EH (cell line): ENCODE results near the gene PFN1.
"Not testable (repeated sequence)": the region's sequence is repeated elsewhere in the genome, so short reads cannot be mapped to it uniquely, and the experiment has no call there.

ENCODE experiments used
- DNase-seq: peaks from one replicate; pipeline ENCODE4 v3.0.0-alpha.2; 2015; ENCODE audit warnings: low read depth

The PFN1 gene

DNA sequence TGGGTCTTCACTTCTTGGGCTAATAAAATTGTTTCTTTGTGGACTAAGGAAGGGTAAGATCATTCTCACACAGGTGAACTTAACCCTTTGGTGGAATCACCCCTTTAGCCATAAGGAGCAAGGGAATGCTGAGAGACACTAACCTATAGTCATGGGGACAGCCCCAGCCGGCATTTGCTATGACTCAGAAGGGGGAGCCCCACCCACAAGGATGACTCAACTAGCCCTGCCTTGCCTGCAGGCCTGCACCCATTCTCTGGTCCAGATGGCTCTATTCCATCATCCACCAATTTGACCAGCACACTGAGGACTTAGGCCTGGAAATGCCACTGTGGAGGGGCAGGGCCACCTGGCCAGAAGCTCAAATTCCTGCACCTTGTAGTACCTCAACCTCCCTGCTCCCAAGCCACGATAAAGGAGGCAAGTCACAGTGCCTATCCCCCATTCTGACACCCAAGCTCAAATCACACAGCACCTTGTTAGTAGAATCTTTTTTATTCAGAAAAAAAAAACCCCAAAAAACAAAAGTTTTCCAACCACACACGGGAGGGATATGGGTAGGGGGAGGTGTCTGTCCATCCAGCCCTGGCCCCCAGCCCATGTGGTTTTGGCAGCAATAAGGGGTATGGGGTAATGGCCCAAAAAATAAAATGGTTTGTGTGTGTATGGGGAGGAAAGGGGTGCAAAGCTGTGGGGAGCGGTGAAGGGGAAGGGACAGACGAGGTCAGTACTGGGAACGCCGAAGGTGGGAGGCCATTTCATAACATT is 3.0 kb downstream of the PFN1 start:
- peak; percentile 95 for DNase-seq

DNA sequence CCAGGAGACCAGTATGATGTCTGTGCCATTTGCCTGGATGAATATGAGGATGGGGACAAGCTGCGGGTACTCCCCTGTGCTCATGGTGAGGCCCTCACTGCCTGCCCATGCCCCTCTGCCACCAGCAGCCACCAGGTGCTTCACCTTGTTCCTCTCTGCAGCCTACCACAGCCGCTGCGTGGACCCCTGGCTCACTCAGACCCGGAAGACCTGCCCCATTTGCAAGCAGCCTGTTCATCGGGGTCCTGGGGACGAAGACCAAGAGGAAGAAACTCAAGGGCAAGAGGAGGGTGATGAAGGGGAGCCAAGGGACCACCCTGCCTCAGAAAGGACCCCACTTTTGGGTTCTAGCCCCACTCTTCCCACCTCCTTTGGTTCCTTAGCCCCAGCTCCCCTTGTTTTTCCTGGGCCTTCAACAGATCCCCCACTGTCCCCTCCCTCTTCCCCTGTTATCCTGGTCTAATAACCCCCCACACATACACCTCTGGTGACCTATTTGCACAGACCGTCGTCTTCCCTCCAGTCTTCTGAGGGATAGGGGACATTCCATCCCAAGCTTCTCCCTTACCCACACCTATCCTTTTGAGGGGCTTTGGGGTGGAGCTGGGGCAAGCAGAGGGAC is 3.7 kb downstream of the PFN1 start:
- no peak for DNase-seq

DNA sequence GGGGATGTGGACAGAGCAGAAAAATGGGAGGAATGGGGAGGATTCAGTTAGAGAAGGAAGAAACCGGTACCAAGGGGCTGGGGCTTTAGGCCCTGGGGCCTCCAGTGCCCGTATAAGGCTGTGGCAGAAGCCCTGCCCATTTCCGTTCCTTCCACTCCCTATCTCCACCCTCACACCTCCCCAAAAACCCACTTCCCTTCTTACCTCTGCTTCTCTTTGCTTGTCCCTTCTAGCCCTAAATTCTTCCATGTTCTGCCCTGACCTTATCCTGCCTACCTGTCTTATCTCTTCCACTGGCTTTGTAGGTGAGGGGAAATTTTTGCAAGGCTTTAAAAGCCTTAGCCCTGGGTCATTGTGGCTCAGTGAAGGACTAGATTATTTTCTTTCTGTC is 4.2 kb downstream of the PFN1 start:
- no peak for DNase-seq

DNA sequence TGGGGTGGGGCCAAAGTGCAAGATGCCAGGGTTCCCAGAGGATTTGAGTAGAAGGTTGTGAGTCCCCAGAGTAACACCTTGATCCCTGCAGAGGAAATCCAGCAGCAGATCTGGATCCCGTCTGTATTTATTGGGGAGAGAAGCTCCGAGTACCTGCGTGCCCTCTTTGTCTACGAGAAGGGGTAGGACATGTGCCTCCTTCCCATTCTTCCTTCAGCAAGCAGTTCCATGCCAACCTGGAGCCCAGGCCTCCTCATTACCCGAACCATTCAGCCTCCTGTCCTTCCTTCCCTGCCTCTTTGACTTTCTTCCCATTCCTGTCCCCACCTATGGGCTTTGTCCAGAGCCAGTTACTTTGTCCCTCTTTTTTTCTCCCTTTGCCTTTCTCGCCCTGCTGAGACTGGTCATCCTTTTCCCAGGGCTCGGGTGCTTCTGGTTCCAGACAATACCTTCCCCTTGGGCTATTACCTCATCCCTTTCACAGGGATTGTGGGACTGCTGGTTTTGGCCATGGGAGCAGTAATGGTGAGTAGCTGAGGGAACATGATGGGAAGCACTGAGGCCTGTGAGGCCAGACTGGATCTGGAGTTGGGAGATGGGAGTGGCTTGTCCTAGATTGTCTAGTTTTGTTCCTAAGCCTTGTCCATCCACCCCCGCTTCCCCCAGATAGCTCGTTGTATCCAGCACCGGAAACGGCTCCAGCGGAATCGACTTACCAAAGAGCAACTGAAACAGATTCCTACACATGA is 5.4 kb downstream of the PFN1 start:
- DNase-seq = no peak

DNA sequence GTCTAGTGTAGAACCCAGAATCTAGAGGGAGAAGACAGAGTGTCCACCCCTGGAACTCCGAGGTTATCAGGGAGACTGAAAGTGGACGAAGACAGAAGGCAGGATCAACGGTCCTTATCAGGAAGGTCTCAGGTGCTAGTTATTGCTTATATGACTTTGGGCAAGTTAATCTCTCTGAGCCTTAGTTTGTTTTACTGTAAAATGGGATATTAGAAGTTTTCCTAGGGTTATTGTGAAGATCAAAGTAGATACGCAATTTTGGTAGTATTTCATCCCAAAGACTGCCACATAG is 7.1 kb downstream of the PFN1 start:
- no peak for DNase-seq

DNA sequence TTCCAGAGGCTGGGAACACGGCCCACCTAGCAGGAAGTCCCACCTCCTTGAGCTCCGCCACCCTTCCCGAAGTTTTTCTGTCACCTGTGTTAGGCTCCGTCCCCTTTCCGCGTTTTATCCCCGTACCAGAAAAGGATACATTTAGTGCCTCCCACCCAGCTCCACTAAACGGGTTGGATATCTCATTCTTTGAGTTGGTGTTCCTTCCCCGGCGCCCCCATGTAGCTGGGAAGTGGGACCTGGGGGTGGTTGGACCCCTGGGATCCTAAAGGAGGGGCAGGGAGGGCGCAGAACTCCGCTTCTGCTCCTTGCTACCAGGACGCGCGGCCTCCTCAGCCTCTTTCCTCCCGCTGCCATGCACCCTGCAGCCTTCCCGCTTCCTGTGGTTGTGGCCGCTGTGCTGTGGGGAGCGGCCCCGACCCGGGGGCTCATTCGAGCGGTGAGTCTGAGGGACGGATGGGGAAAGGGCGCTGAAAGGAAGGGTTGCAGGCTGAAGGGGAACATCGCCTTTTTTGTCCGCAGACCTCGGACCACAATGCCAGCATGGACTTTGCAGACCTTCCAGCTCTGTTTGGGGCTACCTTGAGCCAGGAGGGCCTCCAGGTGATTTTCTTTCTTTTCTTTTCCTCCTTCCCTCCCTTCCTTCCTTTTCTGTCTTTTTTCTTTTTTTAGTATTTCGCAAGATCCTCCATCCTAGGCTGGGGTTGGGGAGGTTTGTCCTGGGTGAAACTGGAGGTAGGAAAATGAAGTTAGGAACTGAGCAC is 7.6 kb downstream of the PFN1 start:
- DNase-seq = no peak

DNA sequence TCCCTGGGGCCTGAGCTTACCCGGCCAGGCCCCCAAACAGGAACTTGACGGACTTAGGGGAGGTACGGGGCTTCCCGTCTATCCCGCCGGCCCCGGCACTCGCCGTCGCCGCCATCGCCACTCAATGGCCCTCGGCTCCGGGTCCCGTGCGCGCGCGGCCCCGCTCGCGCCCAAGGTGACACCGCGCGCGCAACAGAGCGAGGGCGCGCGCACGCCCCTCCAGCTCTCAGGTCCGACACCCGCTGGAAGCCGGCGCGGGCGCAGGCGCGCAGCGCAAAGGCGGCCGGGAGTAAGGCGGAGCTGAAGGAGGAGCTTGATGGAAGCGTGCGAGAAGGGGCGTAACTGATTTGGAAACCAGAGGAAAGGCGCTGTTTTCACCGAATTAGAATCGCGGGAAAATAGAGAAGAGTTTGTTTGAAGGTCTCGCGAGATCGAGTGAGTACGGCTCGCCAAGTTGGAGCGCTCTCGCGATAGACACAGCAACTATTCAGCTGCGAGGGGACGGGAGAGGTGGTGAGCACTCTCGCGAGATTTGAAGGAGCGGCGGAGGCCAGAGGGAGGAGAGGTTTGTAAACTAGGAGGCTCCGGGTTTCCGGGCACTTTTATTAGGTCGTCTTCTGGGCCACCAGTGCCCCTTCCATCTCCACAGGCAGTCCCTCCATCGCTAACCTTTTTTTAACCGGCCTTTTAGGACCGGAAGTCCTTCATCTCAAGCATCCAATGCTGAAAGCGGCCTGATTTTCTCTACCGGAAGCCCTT is 8.4 kb downstream of the PFN1 start, which contains the start of the genes RNF167 and SLC25A11:
Gene RNF167, plus strand, starts transcription at position 473 of the 759 bp plus-strand sequence. CDS start 642 bp downstream, outside the sequence.
Gene SLC25A11, minus strand, starts transcription at position 251 of the 759 bp plus-strand sequence. Its CDS starts 136 bp downstream, at position 115.
- peak; percentile 100 for DNase-seq

DNA sequence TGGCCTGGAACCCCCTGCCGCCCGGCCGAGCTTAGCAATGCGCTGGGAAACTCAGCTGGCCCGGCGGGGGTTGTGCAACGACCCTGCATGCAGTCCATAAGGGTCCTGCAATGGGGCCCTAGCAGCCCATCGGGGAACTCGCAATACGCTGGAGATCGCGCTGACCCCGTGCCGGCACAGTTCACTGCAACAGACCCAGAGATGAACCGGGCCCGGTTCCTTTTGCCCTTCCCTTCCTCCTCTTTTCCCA is 8.9 kb downstream of the PFN1 start:
- no peak for DNase-seq

DNA sequence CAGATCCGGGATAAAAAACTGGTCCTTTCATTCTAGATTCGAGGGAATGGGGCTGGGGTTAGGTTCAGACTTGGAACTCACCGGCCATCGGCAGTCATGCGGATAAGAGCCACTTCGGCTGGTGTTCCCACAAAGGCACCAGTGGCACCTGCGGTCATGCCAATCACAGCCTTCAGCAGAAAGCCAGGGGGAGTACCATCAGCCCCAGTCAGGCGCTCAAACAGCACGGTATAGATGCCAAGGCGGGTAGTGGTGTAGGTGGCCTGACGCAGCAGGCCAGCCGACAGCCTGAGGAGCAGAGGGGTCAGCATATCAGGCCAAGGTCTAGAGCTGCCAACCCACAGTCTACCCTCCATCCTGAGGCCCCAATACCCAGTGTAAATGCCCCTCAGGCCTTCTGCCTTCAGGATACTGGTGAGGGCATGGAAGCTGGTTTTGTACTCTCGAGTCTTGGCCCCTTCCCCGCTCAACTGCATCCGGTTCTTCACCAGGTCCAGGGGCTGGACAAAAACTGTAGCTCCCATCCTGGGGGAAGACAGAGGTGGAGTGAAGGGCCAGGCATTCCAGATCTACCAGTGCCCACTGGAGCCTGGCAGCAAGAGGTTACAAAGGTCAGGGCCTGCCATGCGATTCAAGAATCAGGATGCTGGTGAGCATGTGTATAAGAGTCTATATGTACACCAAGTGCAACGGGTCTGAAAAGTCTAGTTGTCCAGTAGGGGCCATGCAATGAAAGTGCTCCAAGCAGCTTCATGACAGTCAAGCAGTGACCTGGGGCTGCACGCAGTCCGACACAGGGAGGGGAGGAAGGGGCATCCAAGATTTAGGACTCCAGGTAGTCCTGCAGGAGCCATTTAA is 9.4 kb downstream of the PFN1 start:
- DNase-seq = peak; percentile 25

DNA sequence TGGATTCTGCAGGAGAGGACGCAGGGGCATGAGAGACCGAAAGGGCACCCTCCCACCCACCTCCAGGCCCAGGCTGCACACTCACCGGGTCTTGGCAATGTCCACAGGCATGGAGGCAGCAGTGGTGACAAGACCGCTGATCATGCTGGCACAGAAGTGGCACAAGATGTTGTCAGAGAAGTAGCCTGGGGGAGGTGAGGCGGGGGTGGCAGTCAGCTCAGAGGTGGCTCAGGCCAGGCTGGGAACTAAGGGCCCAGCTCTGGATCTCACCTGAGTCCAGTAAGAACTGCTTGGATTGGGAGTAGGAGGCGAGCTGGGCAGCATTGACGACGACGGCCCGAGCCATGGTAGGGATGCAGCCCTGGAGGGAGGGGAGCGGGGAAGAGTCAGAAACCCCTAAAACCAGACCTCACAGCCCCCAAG is 10.2 kb downstream of the PFN1 start:
- DNase-seq = no peak

DNA sequence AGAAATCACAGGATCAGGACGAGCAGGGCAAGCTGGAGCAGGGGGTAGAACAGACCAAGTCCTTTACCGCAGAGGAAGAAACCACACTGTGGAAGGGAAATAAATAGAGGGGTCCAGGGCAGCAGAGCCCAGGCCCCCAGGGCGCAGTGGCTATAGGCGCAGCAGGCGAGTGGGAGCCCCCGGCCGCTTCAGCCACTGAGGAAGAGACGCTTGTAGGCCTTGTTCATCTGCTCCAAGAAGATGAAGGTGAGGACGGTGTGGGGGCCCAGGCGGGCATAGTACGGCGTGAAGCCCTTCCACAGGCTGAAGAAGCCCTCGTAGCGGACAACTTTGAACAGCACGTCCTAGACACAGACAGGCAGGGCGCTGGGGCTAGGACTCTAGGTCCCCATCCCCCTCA is 10.8 kb downstream of the PFN1 start:
- no peak for DNase-seq

DNA sequence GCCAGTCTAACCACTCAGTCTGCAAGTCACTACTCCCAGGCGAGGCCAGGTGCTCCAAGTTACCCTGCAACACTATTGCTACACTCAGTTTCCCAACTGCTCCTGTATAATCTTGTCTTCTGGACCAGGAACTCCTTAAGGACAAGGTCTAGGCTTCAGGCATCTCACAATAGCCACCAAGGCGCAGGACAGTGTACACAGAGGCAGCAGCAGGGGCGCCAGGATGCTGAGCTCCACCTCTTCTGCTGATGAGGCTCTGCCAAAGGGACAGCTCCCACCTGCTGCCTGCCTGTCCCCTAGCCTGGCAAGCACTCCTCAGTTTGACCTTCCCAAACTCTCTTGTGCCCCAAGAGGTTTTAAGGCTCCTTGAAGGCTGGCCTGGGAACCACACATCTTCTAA is 11.9 kb downstream of the PFN1 start:
- no peak for DNase-seq

DNA sequence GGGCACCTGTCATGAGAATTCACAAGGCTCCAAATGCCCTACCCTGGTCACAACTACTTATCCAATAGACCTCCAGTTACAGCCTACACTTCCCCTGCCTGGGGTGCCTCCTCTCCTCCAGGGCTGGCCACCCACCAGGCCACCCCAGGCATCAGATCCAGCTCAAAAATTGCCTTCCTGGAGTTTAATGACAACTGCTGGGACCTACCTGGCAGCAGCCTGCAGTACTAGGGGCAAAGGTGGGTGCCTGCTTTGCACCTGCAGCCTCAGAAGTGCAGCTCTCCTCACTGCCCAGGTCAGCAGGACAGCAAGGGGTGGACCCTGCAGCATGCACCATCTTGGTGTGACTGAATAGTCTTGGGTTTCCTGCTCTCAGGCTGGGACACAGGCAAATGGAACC is 12.7 kb downstream of the PFN1 start:
- no peak for DNase-seq

DNA sequence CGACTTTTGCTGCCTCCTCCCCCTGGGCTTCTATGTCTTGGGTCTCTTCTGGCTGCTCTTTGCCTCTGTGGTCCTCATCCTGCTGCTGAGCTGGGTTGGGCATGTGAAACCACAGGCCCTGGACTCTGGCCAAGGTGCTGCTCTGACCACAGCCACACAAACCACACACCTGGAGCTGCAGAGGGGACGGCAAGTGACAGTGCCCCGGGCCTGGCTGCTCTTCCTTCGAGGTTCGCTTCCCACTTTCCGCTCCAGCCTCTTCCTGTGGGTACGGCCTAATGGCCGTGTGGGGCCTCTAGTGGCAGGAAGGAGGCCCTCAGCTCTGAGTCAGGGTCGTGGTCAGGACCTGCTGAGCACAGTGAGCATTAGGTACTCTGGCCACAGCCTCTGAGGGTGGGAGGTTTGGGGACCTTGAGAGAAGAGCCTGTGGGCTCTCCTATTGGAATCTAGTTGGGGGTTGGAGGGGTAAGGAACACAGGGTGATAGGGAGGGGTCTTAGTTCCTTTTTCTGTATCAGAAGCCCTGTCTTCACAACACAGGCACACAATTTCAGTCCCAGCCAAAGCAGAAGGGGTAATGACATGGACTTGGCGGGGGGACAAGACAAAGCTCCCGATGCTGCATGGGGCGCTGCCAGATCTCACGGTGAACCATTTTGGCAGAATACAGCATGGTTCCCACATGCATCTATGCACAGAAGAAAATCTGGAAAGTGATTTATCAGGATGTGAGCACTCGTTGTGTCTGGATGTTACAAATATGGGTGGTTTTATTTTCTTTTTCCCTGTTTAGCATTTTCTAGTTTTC is 14.0 kb downstream of the PFN1 start:
- DNase-seq = peak; percentile 59

DNA sequence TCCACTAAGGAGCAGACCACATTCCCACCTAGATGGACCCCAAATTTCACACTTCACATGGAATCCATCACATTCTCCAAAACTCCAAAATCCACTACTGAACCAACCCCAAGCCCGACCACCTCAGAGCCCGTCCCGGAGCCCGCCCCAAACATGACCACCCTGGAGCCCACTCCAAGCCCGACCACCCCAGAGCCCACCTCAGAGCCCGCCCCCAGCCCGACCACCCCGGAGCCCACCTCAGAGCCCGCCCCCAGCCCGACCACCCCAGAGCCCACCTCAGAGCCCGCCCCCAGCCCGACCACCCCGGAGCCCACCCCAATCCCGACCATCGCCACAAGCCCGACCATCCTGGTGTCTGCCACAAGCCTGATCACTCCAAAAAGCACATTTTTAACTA is 14.7 kb downstream of the PFN1 start:
- DNase-seq = no peak

DNA sequence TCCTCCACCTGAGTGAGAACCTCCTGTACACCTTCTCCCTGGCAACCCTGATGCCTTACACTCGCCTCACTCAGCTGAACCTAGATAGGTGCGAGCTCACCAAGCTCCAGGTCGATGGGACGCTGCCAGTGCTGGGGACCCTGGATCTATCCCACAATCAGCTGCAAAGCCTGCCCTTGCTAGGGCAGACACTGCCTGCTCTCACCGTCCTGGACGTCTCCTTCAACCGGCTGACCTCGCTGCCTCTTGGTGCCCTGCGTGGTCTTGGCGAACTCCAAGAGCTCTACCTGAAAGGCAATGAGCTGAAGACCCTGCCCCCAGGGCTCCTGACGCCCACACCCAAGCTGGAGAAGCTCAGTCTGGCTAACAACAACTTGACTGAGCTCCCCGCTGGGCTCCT is 15.6 kb downstream of the PFN1 start:
- DNase-seq = no peak

DNA sequence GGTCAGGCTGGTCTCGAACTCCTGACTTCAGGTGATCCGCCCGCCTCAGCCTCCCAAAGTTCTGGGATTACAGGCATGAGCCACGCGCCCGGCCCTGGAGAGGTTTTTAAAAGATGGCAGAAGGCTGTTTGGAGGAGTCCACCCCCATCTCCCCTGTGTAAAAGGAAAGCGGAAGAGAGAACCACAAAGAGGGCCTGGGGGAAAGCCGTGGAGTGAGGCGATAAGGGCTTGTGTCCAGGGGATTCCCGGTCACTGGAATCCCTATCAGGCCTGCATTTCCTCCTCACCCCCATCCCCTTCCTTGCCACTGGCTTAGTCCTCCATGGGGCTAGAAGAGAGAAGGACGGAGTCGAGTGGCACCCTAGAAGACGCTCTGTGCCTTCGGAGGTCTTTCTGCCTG is 16.4 kb downstream of the PFN1 start, which contains the start of gene GP1BA:
Gene GP1BA, plus strand, starts transcription at position 315 of the 400 bp plus-strand sequence. CDS start 328 bp downstream, outside the sequence.
- no peak for DNase-seq

DNA sequence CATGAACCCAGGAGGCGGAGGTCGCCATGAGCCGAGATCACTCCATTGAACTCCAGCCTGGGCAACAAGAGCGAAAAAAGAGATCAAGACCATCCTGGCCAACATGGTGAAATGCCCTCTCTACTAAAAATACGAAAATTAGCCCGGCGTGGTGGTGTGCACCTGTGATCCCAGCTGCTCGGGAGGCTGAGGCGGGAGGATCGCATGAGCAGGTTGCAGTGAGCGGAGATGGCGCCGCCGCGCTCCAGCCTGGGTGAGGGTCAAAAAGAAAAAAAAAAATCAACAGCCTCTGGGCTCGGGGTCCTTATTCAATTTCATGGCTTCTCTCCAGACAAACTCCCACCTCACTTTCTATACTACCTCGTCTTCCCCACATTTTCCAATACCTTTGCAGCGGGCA is 19.4 kb downstream of the PFN1 start:
- DNase-seq = no peak

DNA sequence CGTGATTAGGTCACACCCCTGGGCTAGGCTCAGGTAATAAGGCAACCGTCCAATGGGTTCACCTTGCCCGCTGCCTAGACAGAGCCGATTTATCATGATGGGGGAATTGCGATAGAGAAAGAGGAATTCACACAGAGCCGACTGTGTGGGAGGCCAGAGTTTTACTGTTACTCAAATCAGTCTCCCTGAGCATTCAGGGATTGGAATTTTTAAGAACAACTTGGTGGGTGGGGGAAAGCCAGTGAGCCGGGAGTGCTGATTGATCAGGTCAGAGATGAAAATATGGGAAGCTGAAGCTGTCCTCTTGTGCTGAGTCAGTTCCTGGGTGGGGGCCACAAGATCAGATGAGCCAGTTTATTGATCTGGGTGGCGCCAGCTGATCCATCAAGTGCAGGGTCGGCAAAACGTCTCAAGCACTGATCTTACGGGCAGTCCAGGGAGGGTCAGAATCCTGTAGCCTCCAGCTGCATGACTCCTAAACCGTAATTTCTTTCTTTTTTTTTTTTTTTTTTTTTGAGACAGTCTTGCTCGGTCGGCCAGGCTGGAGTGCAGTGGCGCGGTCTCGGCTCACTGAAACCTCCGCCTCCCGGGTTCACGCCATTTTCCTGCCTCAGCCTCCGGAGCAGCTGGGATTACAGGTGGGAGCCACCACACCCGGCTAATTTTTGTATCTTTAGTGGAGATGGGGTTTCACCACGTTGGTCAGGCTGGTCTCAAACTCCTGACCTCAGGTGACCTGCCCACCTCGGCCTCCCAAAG is 21.6 kb downstream of the PFN1 start:
- DNase-seq = not testable (repeated sequence)
